Activated naive CD8-positive, alpha-beta T cell treated with anti-CD3 and anti-CD28 coated beads, Interleukin-2, amount 10 ng/mL, durations not matched to agents 7 days and 5 days (primary cell): ENCODE measurements around the gene LRRC2. TPM values are rescaled to one million over a fixed set of nuclear protein-coding genes. Genes with fewer than 3 reads are reported as not detected.
A peak's percentile ranks its signal among the peaks of the same experiment; 100 is the strongest.
"Not testable (repeated sequence)": the region's sequence is repeated elsewhere in the genome, so short reads cannot be mapped to it uniquely, and the experiment has no call there.

Experiments used
- ATAC-seq: fragments of 150-1000 bp; cut with Tn5 transposase; one replicate; pipeline ENCODE4 v1.10.0; 2021; ENCODE audit warnings: low read depth, moderate library complexity
- POLR2A ChIA-PET: fragments of 350-600 bp; sonication (Branson Sonifier 250); formaldehyde crosslinking; loops from one replicate; lab custom pipeline; 2021; ENCODE audit warnings: antibody characterized with exemption; lab: Charles Lee
- DNase-seq: peaks from one replicate; pipeline ENCODE4 v3.0.0; 2021
- H3K27ac Mint-ChIP-seq: one replicate; pipeline ENCODE4 v1.8.0; 2022; ENCODE audit warnings: mild to moderate bottlenecking, mixed read lengths
- H3K27me3 Mint-ChIP-seq: one replicate; pipeline ENCODE4 v1.8.0; 2022; ENCODE audit warnings: mild to moderate bottlenecking, moderate library complexity, mixed read lengths
- H3K36me3 Mint-ChIP-seq: one replicate; pipeline ENCODE4 v1.8.0; 2021; ENCODE audit warnings: mild to moderate bottlenecking, mixed read lengths
- H3K4me1 Mint-ChIP-seq: one replicate; pipeline ENCODE4 v1.8.0; 2021; ENCODE audit warnings: mixed read lengths
- H3K4me3 Mint-ChIP-seq: one replicate; pipeline ENCODE4 v1.8.0; 2022; ENCODE audit warnings: mild to moderate bottlenecking, moderate library complexity, mixed read lengths
- H3K9me3 Mint-ChIP-seq: one replicate; pipeline ENCODE4 v1.8.0; 2021; ENCODE audit warnings: mixed read lengths
- total RNA-seq, 2 experiments: library from RNA; stranded (reverse); gene quantifications; one replicate each; pipeline ENCODE4 v1.2.3, GENCODE V29; 2021

The LRRC2 gene
- total RNA-seq, 2 experiments from 2014 or later, result 0.45 to 0.75 TPM

DNA sequence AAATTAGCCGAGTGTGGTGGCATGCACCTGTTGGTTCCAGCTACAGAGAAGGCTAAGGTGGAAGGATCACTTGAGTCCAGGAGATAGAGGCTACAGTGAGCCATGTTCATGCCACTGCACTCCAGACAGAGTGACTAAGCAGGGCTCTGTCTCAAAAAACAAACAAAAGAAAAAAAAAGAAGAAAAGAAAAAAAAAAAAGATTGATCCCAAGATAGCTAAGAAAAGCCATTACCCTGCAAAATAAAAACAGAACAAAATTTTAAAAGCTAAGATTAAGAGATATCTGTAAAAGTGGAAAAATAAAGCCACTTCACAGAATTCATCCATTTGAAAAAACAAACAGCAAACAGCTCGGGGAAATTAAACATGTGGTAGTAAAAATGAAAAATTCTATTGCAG, 23.8 kb downstream of the LRRC2 start:
- H3K4me3 Mint-ChIP-seq, result no peak overlapping the region
- no peaks in the 10 kb centered on the region for H3K36me3 Mint-ChIP-seq
- H3K9me3 Mint-ChIP-seq, result no peaks in the 10 kb centered on the region
- H3K27me3 Mint-ChIP-seq, result peaks cover 21% of the 10 kb centered on the region
- POLR2A ChIA-PET, result interaction anchor here (0.7 kb wide), 1 partner anchor 43 kb away, joined by 3 read pairs; no protein-coding TSS in a partner anchor
- DNase-seq (no peak), ATAC-seq (no peak)
- peaks cover 32% of the 10 kb centered on the region for H3K4me1 Mint-ChIP-seq
- no peak overlapping the region for H3K27ac Mint-ChIP-seq

DNA sequence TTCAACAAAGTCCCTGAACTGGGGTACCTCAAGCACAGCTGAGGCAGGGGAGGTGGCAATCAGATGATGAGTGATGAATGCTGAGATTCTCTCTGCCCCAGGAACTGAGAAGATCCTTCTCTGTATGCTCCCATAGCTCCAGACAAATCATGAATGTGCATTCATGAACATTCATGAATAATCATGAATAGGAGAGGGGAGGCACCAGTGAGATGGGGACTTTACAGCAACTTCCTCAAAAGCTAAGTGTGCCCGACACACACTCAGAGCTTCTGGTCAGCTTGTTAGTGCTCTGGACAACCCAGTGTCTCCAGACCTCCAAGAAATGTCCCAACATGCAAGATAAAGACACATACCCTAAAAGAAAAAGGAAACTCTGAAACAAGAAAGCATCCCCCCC, 24.3 kb downstream of the LRRC2 start:
- DNase-seq (no peak), ATAC-seq (no peak)
- Mint-ChIP-seq H3K9me3 (no peaks in the 10 kb centered on the region), H3K4me1 (peaks cover 32% of the 10 kb centered on the region), H3K27ac (no peak overlapping the region), H3K27me3 (peaks cover 16% of the 10 kb centered on the region), H3K4me3 (no peak overlapping the region), H3K36me3 (no peaks in the 10 kb centered on the region)
- POLR2A ChIA-PET, result no interaction called here

DNA sequence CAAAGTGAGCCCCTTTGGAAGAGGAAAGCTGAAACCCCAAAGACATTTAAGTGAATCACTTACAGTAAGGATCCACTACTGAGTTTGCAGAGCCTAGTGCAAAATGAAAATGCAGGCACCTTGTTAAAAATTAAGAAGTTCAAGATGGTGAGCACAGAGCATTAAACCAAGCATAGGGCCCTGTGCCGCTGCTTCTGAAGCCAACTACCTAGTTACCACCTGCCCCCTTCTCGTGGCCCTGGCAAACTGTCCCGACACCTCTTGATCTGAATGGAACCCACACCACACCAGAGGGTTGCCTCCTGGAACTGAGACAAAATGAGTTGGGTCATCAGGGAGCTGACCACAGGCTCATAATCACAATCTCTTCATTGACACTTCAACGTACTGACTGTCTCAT, 25.6 kb downstream of the LRRC2 start:
- no peak for DNase-seq
- H3K4me1 Mint-ChIP-seq, result peaks cover 31% of the 10 kb centered on the region
- POLR2A ChIA-PET, result no interaction called here
- no peaks in the 10 kb centered on the region for H3K9me3 Mint-ChIP-seq
- no peak overlapping the region for H3K27ac Mint-ChIP-seq
- ATAC-seq, result no peak
- no peak overlapping the region for H3K4me3 Mint-ChIP-seq
- peaks cover 22% of the 10 kb centered on the region for H3K27me3 Mint-ChIP-seq
- H3K36me3 Mint-ChIP-seq, result no peaks in the 10 kb centered on the region

DNA sequence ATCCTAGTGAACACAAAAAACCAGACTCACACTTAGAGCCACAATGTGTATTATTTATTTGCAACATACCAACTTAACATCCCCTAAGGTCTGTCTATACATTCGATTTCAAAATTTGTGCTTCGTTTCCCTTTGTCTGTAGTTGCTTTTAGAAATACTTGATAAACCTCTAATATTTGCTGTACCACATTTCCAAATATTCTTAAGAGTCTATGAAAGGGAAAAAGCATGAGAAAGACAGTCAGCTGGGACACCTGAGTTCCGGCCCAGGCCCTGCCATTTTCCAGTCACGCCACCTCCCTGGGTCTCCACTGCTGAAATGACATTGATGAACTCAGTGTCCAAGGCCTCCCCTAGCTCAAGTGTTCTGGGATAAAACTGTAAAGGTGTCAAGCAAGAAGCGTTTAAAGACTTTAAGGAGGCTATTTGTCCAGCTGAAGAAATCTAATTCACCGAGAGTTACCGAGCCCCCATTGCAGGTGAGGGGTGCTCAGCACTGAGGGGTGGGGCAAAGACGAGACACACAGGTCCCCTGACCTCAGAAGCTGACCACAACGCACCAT, 26.6 kb downstream of the LRRC2 start:
- Mint-ChIP-seq H3K27ac (peak overlapping the region; percentile 91), H3K36me3 (no peaks in the 10 kb centered on the region), H3K27me3 (peaks cover 26% of the 10 kb centered on the region), H3K4me3 (peak overlapping the region; percentile 60), H3K4me1 (peaks cover 31% of the 10 kb centered on the region), H3K9me3 (no peaks in the 10 kb centered on the region)
- POLR2A ChIA-PET, result interaction anchor here (0.6 to 2.4 kb wide), 5 partner anchors 26 to 306 kb away, joined by 3 to 14 read pairs (median 4); partner anchors contain the start of genes CCR5AS and CCRL2
- ATAC-seq (no peak), DNase-seq (no peak)

DNA sequence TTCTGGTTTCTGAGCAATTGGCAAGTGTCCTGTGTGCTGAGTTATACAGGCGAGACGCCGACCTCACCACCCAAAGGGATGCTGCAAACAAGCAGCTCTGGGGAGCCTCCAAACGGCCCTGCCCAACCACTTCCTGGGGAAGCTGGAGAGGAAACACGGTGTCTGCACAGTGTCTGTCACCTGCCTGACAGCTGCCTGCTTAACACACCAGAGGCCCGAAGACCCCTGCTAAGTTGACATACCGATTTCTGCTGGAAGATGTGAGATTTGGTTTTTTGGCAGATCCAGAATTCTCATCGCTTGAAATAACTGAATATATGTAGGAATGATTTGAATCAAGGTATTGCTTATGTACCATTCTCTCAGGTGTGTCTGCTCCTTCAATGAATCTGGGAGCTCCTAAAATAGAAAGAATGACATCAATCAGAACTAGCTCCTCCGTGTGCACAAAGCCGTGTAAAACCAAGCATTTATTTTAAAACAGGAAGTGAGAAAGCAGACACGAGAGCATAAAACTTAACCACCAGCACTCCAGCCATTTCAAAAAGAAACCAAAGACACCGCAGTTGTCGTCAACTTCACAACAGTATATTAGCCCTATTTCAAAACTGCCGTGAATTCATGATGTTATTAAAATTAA, 27.2 kb downstream of the LRRC2 start:
- DNase-seq, result peak; percentile 75
- H3K4me1 Mint-ChIP-seq, result peaks cover 31% of the 10 kb centered on the region
- H3K9me3 Mint-ChIP-seq, result no peaks in the 10 kb centered on the region

DNA sequence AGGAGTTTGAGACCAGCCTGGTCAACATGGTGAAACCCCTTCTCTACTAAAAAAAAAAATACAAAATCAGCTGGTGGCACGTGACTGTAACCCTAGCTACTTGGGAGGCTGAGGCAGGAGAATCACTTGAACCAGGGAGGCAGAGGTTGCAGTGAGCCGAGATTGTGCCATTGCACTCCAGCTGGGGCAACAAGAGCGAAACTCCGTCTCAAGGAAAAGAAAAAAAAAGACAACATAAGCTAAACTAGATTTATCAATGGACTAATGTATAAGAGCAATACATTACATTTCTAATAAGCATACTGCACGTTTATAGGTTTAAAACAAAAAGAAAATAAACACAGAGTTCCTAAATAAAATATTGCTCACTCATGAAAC, 27.7 kb downstream of the LRRC2 start:
- Mint-ChIP-seq H3K27ac (peak overlapping the region; percentile 91), H3K4me3 (peak overlapping the region; percentile 60), H3K4me1 (peaks cover 31% of the 10 kb centered on the region), H3K27me3 (peaks cover 28% of the 10 kb centered on the region)
- H3K36me3 Mint-ChIP-seq, H3K9me3 Mint-ChIP-seq, DNase-seq, ATAC-seq: not testable (repeated sequence)
- POLR2A ChIA-PET, result interaction anchor here (0.6 to 2.4 kb wide), 3 partner anchors 46 to 132 kb away, joined by 3 to 14 read pairs (median 4); partner anchors contain the start of genes CCR5AS and CCRL2

More for the DNA sequence above, 27.2 kb downstream of the LRRC2 start:
- Mint-ChIP-seq H3K36me3 (no peaks in the 10 kb centered on the region), H3K27ac (peak overlapping the region; percentile 91), H3K27me3 (peaks cover 26% of the 10 kb centered on the region), H3K4me3 (peak overlapping the region; percentile 60)
- peak; percentile 97 for ATAC-seq
- POLR2A ChIA-PET, result interaction anchor here (0.6 to 2.4 kb wide), 6 partner anchors 25 to 306 kb away, joined by 3 to 14 read pairs (median 4); partner anchors contain the start of genes CCR5AS and CCRL2

DNA sequence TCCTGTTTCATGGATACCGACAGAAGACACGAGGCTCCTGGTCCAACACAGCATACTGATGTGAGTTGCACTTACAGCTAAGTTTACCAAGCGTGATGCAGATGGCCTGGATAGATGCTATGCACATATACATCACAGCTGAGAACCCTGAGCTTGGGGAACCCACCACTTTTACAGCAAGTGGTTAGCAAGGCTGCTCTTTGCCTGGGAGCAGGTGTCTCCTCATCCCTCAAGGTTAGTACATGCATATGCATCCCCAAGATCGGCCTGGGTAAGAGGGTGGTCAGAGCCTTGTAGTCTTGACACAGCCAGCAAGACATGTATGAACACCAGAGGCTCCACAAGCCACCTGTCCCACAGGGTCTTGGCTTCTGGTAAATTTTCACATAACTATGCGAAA, 28.3 kb downstream of the LRRC2 start:
- POLR2A ChIA-PET, result interaction anchor here (2.4 kb wide), 1 partner anchor 49 kb away, joined by 14 read pairs; no protein-coding TSS in a partner anchor
- no peak for ATAC-seq

DNA sequence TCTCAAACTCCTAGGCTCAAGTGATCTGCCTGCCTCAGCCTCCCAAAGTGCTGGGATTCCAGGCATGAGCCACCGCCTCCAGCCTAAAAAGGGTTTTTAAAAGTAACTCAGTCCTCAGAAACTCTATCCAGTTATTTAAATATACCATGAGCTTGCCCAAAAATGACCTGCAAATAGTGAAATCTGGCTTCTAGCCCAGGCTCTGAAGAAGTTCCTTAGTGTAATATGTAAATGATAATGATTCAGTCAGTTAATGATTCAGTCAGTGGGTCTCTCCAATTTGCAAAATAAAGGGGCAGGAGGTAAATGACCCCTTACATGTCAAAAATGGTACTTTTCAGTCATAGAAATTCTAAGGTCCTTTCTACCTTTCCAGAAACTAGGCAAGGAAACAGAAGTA, 28.8 kb downstream of the LRRC2 start:
- Mint-ChIP-seq H3K36me3 (no peaks in the 10 kb centered on the region), H3K4me3 (no peak overlapping the region), H3K4me1 (peaks cover 31% of the 10 kb centered on the region), H3K27ac (no peak overlapping the region), H3K9me3 (no peaks in the 10 kb centered on the region), H3K27me3 (peaks cover 35% of the 10 kb centered on the region)
- DNase-seq, result no peak
- ATAC-seq, result no peak
- POLR2A ChIA-PET, result interaction anchor here (2.4 kb wide), 1 partner anchor 48 kb away, joined by 14 read pairs; no protein-coding TSS in a partner anchor

More for the DNA sequence above, 28.3 kb downstream of the LRRC2 start:
- Mint-ChIP-seq H3K9me3 (no peaks in the 10 kb centered on the region), H3K27me3 (peaks cover 33% of the 10 kb centered on the region), H3K27ac (peak overlapping the region; percentile 91), H3K4me1 (peaks cover 31% of the 10 kb centered on the region), H3K4me3 (peak overlapping the region; percentile 60), H3K36me3 (no peaks in the 10 kb centered on the region)
- DNase-seq, result no peak

DNA sequence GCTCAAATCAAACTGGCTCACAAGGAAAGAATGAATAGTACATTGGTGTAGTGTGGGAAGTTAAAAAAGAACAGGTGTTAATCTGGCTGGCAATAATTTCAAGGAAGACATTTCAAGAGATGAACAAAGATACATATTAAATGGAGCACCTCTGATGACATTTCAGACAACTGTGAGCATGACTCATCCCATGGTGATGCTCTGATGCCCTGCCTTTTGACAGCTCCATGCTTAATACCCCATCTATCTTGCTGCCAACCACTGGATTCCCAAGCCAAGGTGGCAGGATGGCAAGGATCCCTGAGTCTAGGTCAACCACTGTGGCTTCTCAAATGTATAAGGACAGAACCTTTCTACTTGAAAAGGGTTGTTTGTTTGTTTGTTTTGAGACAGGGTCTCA, 29.3 kb downstream of the LRRC2 start:
- Mint-ChIP-seq H3K27me3 (peaks cover 34% of the 10 kb centered on the region), H3K36me3 (no peaks in the 10 kb centered on the region), H3K27ac (no peak overlapping the region), H3K4me1 (peaks cover 29% of the 10 kb centered on the region), H3K9me3 (no peaks in the 10 kb centered on the region), H3K4me3 (no peak overlapping the region)
- ATAC-seq, result no peak
- DNase-seq, result no peak
- POLR2A ChIA-PET, result no interaction called here

DNA sequence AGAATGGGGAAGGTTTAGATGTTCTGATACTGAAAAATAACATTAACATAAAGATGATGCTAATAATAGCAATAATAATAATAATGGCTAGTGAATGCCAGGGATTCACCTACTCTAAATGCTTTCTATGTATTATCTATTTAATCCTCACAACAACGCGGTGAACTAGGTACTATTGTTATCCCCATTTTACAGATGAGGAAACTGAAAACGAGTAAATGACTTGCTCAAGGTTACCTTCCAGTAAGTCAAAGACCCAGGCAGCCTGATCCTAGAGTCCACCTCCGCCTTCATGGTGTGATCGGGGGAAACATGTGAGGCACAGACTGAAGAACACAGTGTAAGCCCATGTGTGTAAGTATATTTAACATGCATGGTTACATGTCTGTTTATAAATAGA, 30.4 kb downstream of the LRRC2 start:
- Mint-ChIP-seq H3K4me3 (no peak overlapping the region), H3K27me3 (peaks cover 34% of the 10 kb centered on the region), H3K36me3 (no peaks in the 10 kb centered on the region), H3K27ac (no peak overlapping the region), H3K9me3 (no peaks in the 10 kb centered on the region), H3K4me1 (peaks cover 26% of the 10 kb centered on the region)
- ATAC-seq (no peak), DNase-seq (no peak)
- POLR2A ChIA-PET, result no interaction called here

DNA sequence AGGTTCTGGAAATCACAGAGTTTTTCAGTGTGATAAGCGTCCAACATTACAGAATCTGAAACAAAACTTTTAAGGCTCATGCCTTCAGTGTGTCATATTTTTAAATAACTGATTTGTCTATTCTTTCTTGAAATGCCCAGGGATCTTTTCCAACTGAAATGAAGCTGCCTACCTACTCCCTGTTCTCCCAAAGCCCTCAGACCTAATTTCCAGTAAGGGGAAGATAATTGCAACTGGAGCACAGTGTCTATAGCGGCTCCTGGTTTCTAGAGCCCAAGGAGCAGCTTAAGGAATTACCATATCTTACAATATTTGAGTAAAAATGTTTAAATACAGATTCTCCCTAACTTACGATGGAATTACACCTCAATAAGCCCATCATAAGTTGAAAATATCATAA, 33.0 kb downstream of the LRRC2 start:
- Mint-ChIP-seq H3K4me3 (no peak overlapping the region), H3K9me3 (no peaks in the 10 kb centered on the region), H3K27ac (no peak overlapping the region), H3K4me1 (peaks cover 8% of the 10 kb centered on the region), H3K36me3 (no peaks in the 10 kb centered on the region), H3K27me3 (peaks cover 38% of the 10 kb centered on the region)
- POLR2A ChIA-PET, result no interaction called here
- ATAC-seq (no peak), DNase-seq (no peak)

DNA sequence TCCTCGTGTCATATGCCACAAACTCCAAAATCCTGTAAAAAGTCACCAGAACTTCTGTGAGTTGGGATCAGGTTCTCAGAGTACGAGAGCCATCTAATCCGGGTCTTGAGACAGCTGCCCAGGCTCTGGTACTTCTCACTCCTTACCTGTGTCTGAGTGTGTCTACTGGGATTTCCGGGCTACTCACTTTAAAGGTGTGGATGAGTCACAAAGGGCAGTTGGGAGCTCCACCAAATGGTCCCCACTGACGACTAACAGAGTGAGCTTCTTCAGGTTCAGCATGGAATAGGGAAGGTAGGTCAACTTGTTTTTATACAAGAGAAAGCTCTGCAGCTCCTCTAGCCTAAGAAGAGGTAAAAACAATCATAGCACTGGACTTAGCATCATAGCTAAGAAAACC, 38.9 kb downstream of the LRRC2 start:
- POLR2A ChIA-PET, result no interaction called here
- DNase-seq, result no peak
- H3K4me3 Mint-ChIP-seq, result no peak overlapping the region
- no peak overlapping the region for H3K27ac Mint-ChIP-seq
- H3K27me3 Mint-ChIP-seq, result peaks cover 14% of the 10 kb centered on the region
- no peaks in the 10 kb centered on the region for H3K36me3 Mint-ChIP-seq
- H3K9me3 Mint-ChIP-seq, result no peaks in the 10 kb centered on the region
- no peak for ATAC-seq
- H3K4me1 Mint-ChIP-seq, result no peaks in the 10 kb centered on the region

DNA sequence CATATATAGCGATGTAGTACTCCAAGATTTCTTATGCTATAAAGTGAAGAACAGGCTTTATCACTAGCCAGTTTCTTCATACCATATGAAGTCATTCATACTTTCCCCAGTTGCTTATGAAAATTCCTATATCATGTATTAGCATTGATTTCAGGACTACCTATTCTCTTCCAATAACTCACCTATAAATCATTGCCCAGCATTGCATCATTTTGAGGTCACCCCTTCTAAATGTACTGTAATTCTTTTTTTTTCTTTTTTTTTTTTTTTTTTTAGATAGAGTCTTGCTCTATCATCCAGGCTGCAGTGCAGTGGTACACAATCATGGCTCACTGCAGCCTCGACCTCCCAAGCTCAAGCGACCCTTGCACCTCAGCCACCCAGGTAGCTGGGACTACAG, 41.3 kb downstream of the LRRC2 start:
- no peak for DNase-seq
- no peak overlapping the region for H3K27ac Mint-ChIP-seq
- no peak for ATAC-seq
- no peak overlapping the region for H3K4me3 Mint-ChIP-seq
- no peaks in the 10 kb centered on the region for H3K4me1 Mint-ChIP-seq
- no peaks in the 10 kb centered on the region for H3K36me3 Mint-ChIP-seq
- POLR2A ChIA-PET, result interaction anchor here (0.7 to 0.8 kb wide), 2 partner anchors 20 to 138 kb away, joined by 3 read pairs; no protein-coding TSS in a partner anchor
- no peaks in the 10 kb centered on the region for H3K9me3 Mint-ChIP-seq
- H3K27me3 Mint-ChIP-seq, result peaks cover 13% of the 10 kb centered on the region

DNA sequence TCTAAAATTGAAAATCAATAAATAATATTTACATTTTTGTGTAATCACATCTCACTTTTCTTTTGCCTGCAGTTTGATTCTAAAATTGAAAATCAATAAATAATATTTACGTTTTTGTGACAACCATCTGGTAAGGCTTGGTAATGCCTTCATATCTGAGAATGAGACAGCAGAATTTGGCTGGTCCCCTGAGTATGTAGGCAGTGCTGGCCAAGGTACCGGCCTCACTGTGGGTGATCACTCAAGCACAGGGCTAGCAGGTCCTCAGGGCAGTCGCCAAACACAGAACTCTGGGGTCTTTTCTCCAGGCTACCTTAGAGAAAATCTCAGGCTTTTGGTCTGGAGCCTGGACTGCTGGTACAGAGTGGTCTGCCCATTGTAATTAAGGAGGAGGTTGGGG, 42.1 kb downstream of the LRRC2 start:
- Mint-ChIP-seq H3K4me1 (no peaks in the 10 kb centered on the region), H3K27ac (no peak overlapping the region), H3K36me3 (no peaks in the 10 kb centered on the region), H3K27me3 (peaks cover 13% of the 10 kb centered on the region), H3K9me3 (no peaks in the 10 kb centered on the region), H3K4me3 (no peak overlapping the region)
- no peak for ATAC-seq
- POLR2A ChIA-PET, result no interaction called here
- DNase-seq, result no peak
